ENCODE measurements around the gene SCARF2.

The SCARF2 gene

GRCh38 chr22:20438678-20439492 is 1.3 kb upstream of the SCARF2 start:
- DNase-seq, result no peak

- no peak for DNase-seq
Observed at GRCh38 chr22:20438427-20438677, 727 bp upstream of the SCARF2 start.

GRCh38 chr22:20436768-20437612 is 635 bp downstream of the SCARF2 start:
- no peak for DNase-seq

GRCh38 chr22:20436307-20436767 is 1.3 kb downstream of the SCARF2 start:
- no peak for DNase-seq

- DNase-seq, result no peak
Observed at GRCh38 chr22:20435436-20436306, 2.0 kb downstream of the SCARF2 start.

- DNase-seq, result no peak
Observed at GRCh38 chr22:20434773-20435172, 2.9 kb downstream of the SCARF2 start.

GRCh38 chr22:20434264-20434751 is 3.3 kb downstream of the SCARF2 start:
- no peak for DNase-seq

GRCh38 chr22:20433686-20434241 is 3.9 kb downstream of the SCARF2 start:
- DNase-seq, result no peak

- DNase-seq, result no peak
Observed at GRCh38 chr22:20433191-20433590, 4.4 kb downstream of the SCARF2 start.

- DNase-seq, result no peak
Observed at GRCh38 chr22:20432244-20432686, 5.4 kb downstream of the SCARF2 start.

- no peak for DNase-seq
Observed at GRCh38 chr22:20431511-20432192, 6.0 kb downstream of the SCARF2 start.

GRCh38 chr22:20430720-20431510 is 6.7 kb downstream of the SCARF2 start:
- DNase-seq, result no peak

- no peak for DNase-seq
Observed at GRCh38 chr22:20430101-20430719, 7.4 kb downstream of the SCARF2 start.

GRCh38 chr22:20429254-20430100 is 8.1 kb downstream of the SCARF2 start:
- DNase-seq, result no peak

- DNase-seq, result no peak
Observed at GRCh38 chr22:20428496-20429253, 8.9 kb downstream of the SCARF2 start.

- DNase-seq, result no peak
Observed at GRCh38 chr22:20427945-20428417, 9.6 kb downstream of the SCARF2 start.

- no peak for DNase-seq
Observed at GRCh38 chr22:20427104-20427944, 10.3 kb downstream of the SCARF2 start.

- DNase-seq, result no peak
Observed at GRCh38 chr22:20426259-20426615, 11.4 kb downstream of the SCARF2 start.
